DMS114 treated with DMSO at 0.1 percent for 48 hours (cell line): Measurements from ENCODE around the gene VMP1.
"Not testable (repeated sequence)": the region's sequence is repeated elsewhere in the genome, so short reads cannot be mapped to it uniquely, and the experiment has no call there.

Experiments
- DNase-seq: peaks from one replicate; lab custom pipeline; 2025; ENCODE audit not compliant: unreplicated experiment; lab: John Stamatoyannopoulos, UW

The VMP1 gene

DNA sequence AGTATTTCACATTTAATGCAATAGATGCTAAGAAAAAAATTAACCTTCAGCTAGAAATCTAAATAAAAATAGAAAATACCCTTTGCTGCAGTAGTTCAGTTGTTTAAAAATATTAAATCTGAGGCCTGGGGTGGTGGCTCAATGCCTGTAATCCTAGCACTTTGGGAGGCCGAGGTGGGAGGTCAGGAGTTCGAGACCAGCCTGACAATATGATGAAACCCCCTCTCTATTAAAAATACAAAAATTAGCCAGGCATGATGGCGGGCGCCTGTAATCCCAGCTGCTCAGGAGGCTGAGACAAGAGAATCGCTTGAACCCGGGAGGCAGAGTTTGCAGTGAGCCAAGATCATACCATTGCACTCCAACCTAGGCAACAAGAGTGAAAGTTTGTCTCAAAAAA, 98.9 kb downstream of the VMP1 start:
- DNase-seq = not testable (repeated sequence)

DNA sequence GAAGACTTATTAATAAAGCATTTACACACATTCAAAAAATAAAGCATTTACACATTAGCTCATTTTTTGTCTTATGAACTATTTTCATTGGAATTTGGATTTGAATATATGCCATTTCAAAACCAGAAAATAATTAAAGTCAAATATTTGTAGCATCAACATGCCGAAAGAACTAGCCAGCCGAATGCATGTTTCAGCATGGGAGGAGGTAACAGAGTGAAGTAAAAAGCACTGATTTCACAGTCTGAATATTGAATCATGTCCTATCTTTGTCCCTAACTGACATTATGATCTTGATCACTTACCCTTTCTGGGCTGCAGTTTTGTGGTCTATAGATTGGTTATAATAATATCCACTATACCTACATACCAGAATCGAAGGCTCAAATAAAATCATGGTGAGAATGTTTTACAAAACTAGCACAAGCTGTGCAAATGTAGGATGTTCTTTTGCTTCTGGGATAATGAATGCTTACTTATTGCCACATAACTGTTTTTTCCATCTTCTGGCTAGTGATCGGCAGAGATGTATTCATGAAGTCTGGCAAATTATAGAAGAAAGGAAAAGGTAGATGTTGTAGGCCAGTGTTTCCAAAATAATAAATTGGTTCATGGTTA, 100.5 kb downstream of the VMP1 start:
- DNase-seq = no peak

DNA sequence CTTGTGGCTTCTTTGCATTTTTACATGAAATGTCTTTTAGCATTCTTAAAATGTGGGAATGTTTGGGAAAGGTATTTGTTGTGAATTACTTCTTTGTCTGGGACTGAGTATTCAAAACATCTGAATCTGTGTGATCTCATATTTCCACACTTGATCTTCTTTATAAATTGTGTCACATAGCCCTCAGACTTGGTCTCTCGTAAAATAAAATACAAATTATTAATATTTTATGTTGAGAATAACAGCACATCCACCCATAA, 103.4 kb downstream of the VMP1 start:
- no peak for DNase-seq

DNA sequence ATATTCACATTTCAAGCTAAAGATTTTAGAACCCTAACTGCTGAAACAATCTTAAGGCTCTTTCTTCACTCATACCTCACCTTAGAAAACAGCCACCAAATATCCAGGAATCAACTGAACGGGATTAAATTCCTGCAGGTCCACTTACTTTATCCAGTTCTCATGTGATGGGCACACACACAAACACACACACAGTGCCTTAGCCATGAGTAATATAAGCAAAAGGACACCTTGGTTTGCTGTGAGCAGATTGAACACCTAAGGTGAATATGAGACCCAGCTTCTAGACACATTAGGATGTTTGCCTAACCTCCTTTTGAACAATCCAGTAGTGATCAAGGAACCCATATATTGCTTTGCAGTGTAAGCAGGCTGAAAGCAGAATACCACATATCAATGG, 103.8 kb downstream of the VMP1 start:
- DNase-seq = no peak

DNA sequence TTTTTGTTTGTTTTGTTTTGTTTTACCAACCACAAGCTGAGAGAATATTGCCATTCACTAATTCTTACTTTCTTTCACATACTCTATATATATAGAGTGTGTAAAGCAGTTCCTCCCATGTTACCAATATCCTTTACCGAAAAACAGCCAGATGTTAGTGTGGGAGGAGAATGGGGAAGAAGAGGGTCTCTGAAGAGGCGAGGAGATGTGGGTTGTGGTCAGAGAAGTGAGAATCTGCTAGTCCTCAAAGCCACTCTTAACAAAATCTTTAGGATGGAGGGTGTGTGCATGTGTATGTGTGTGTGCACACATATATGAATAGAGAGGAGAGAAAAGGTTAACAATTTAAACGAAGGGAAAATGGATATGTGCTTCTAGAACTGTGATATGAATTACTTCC, 104.7 kb downstream of the VMP1 start:
- no peak for DNase-seq

DNA sequence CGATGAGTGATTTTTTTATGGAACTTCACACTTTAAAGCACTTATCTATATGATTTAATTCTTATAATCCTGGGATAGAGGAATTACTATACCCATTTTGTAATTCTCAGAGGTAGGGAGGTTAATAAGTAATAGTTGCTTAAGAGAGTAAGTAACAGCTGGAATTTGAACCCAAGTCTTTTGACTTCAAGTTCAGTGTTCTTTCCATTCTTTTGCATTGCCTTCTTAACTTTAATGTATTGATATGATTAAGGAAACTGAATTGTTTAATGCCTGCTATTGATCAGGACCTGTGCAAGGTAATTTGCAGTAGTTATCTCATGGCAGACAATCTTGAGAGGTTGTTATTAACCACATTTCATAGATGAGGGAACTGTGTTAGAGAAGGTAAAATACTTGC, 106.8 kb downstream of the VMP1 start:
- DNase-seq = no peak

DNA sequence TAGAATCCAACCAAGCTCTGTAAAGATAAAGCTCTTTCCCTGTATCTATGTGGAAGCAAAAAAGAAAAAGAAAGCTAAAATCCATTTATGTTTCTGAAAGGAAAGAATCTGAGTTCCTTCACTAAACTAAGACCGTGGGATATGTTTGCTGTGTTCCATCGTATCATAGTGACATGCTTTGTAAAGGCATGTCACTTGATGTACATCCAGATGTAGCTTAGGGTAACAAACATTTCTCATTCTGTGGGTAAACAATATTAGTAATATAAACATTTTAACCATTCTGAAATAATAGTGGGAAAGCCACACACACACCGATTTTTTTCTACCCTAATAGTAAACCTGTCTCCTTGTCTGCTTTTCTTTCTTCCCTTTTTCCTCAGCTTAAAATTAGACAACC, 107.2 kb downstream of the VMP1 start:
- DNase-seq = no peak

DNA sequence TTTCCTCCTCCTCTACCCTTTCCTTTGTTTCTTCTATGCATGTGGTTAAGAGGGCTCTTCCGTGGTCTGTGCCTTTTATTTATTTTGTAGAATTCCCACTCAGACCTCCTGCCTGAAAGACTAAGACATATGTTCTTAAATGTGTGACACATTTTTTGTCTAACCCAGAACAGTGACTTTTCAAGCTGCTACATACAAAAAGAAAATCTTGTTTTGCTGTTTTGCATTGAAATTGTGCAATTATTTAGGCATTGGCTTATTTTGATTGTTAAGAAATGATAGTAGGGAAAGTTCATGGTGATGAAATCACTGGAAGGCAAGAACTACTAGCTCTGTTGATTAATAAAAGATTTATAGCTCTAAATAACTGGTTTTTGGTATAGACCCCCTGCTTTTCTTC, 108.5 kb downstream of the VMP1 start:
- DNase-seq = no peak

DNA sequence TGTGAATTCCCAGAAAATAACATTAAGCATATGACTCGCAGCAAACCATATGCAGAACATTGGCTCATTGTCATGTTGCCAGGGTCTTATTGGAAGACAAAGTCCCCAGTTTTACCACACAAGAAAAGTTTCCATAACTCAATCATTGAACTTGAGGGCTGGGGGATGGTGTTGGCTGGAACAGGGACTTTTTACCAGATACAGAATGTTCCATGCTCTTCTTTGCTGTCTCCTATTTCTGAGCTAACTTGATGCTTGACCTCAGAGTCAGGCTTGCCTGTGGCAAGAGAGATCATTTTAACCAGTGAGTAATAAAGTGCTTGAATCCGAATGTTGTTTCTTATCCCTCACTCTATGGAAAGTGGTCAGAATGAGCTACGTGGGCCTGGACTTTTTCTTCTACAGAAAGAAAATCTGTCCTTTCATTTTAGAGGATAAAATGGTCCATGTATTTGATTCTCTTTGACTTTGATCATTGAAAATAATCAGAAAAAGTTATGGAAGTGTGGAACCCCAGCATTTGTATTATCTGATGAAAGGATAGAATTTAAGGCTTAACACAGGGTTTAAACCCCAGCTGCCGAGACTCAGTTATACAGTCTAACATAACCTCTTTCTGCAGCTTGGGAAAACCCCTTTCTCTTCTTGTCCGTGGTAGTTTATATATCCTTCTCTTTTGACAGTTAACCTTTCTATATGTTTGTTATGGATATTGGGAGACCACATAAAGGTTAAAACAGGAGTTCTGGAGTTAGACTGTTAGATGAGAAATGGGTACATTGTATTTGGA, 118.3 kb downstream of the VMP1 start:
- DNase-seq = no peak

DNA sequence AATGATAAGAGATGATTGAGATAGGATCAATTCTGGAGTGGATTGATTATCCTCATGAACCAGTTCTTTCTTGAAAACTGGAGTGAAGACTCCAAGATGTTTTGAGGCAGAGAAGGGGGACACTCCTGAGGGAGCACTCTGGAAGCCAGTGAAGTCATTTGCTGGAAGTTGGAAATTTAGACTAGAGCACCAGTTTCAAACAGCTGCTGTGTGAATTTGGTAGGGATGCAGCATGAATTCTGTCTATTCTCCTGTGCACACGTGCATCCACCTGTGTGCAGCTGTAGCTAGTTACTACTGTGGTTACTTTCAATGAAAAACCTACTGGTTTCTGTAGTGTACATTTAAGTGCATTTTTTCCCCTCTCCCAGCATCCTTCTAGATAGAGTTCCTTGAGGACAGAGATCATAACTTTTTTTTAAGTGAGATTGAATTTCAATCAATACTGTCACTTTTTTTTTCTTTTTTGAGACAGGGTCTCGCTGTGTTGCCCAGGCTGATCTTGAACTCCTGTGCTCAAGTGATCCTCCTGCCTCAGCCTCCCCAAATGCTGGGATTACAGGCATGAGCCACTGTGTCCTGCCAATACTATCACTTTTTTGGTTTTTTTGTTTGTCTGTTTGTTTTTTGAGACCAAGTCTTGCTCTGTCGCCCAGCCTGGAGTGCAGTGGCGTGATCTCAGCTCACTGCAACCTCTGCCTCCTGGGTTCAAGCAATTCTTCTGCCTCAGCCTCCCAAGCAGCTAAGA, 119.4 kb downstream of the VMP1 start:
- DNase-seq = no peak

DNA sequence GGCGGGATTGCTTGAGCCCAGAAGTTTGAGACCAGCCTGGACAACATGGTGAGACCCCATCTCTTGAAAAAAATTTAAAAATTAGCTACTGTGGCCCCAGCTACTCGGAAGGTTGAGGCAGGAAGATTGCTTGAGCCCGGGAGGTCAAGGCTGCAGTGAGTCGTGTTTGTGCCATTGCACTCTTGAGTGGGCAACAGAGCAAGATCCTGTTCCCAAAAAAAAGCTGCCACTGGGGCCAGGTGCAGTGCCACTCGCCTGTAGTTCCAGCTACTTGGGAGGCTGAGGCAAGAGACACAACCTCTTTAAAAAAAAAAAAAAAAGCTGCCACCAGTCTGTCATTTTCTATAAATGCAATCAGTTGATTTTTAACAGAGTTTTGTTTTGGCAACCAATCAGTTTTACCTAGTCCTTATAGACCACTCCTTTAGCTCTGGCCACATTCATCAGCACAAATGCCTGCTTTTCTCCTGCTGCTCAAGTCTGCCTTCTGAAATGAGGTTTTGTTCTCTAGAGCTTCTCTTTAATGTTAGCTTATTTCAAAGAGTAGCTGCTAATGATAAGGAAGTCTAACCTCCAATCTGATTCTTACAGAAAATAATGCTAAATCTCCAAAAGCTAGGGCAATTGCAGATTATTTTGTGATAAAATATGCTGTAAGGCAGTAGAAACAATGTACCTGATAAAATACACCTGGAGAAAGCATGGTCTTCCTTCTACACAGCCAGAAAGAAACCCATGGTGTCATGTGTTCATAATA, 120.4 kb downstream of the VMP1 start:
- DNase-seq = no peak

DNA sequence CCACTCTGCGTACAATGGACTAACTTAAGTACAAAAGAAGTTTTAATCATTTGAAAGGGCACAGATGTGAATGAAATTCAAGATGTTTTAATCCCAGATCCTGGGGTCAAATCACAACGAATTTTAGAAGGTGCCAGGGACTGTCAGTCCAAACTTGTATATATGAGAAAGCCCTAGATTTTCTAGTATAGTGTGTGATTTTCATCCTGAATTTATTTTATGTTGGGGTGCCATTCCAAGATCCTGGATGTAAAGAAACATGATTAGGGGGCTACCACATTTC, 121.0 kb downstream of the VMP1 start:
- DNase-seq = no peak

DNA sequence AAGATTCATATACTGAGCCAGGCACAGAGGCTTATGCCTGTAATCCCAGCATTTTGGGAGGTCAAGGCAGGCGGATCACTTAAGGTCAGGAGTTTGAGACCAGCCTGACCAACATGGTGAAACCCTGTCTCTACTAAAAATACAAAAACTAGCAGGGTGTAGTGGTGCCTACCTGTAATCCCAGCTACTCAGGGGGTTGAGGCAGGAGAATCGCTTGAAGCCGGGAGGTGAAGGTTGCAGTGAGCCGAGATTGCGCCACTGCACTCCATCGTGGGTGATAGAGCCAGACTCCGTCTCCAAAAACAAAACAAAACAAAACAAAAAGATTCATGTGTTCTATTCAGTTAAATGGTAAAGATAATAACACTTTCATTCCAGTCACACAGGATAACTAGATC, 121.4 kb downstream of the VMP1 start:
- not testable (repeated sequence) for DNase-seq

DNA sequence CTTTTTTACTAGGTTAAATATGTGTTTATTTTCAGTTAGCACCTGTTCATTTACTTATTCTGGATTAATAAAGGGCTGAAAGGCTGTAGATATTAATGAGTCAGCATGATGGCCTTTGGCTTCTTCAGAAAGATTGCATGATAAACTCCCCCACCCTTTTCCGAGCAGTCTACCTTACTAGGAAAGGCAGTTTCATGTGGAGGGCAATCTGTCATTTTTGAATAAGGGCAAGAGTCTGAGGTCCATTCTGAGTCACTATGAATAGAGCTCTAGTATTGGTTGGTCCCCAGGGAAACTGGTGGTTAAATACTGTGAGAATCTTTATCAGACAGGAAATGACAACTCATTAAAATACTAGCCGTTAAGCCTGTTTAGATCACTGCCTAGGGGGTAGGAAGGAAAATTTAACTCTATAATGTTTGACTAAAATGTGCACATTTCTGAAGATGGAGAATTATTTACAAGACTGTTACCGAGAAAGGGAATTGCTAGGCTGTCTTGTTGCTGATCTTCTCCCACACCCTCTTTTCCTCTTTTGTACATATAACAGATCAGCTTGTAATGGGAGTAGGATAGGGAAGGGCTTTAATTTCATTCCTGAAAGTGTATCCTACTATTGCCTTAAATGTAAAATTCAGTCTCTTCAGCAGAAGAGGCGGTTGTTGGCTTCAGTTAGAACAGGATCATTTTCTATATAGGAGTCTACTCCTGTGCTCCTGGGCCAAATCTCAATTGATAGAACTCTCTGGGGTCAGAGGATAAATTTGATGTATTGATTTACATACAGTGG, 122.0 kb downstream of the VMP1 start:
- no peak for DNase-seq

DNA sequence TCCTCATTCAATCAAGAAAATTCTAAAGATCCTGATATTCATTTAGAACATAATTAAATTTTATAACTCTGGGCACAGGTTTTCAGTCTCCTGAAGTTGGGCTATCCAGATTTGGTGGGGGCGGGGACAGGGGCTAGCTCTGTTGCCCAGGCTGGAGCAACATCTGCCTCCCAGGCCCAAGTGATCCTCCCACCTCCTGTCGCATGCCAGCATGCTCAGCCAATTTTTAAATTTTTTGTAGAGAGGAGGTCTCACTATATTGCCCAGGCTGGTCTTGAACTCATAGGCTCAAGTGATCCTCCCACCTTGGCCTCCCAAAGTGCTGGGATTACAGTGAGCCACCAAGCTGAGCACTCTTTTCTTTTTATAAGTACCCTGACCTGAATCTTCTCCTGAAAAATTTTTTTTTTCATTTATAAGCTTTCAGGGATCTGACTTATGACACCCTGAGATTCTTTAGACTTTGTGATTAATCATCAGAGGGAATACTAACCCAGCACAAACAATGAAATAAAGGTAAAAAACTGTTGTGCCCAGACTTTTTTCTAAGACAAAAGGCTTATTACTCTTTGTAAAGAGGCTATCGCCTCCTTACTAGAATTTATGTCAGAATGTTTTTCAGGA, 122.7 kb downstream of the VMP1 start:
- DNase-seq = no peak

DNA sequence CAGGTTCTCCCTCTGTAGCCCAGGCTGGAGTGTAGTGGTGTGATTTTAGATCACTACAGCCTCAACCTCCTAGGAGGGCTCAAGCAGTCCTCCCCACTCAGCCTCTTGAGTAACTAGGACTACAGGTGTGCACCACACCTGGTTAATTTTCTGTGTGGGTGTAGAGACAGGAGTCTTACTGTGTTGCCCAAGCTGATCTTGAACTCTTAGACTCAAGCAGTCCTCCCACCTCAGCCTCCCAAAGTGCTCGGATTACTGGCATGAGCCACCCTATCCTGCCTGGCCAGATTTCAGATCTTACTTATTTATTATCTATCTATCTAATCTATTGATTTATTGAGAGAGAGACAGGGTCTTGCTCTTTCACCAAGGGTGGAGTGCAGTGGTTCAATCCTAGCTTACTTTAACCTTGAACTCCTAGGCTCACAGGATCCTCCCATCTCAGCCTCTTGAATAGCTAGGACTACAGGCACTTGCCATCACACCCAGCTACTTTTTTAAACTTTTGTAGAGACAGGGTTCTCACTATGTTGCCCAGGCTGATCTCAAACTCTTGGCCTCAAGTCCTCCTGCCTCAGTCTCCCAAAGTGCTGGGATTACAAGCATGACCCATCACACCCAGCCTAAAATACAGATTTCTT, 123.5 kb downstream of the VMP1 start:
- no peak for DNase-seq

DNA sequence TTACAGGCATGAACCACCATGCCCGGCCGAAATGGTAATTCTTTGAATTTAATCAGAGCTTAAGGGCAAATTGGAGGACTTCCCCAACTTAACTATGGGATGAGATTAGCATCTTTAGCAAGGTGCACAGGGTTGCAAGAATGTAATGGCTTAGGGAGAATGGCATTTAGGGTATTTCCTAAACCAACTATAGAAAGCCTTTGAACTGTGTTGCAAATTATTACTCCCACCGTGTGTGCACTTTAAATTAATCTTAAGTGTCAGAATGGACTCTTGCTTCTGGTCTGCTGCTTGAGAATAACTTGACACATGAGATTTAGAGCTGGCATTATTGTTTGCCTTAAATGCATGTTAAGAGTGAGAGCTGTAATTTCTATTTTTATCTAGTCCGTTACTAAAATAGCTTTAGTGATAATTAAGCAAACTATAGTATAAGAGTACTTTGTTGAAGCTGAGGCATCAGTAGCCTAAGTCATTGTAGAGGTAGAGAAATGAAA, 125.5 kb downstream of the VMP1 start:
- no peak for DNase-seq

DNA sequence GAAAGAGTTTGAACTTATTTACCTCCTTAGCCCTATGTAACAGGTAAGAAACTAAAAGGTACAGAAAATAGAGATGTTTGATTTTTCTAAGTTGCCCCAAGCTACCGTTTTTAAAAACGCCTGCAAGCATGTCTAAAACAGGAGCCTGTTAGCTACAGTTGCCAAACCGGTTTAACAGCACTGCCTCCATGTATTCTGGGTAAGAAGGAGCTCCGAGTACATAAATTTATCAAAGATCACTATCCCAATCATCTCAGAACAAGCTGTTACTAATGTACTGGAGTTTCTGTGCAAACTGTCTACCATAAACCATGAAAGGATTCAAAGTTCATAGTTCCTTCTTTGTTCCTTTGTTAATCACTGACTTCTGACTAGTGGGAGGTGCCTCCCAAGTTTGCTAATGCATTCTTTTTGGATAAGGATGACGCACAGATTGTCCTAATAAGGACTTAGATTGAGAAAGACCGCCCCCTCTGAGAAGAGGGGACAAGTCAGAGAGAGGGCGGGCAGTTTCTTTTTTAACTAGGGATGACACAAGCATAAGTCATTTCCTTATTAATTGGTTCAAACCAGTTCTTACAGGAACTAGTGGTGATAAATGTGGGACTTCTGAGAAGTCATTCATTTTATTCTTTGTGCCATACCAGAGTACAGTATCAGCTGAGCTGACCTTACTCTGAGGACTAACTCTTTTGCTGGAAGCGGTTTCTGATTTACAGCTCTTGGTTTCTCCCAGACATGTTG, 130.0 kb downstream of the VMP1 start:
- peak; percentile 100 for DNase-seq
